H1 (cell line): ENCODE data around the gene ZMIZ1. TPM values are rescaled to one million over a fixed set of nuclear protein-coding genes. Genes with fewer than 3 reads are reported as not detected.

Experiments
- CTCF ChIA-PET: fragments of 300-600 bp; sonication (Branson Sonifier 250); formaldehyde crosslinking; loops from one replicate; lab custom pipeline; 2021; ENCODE audit not compliant: partially characterized antibody; lab: Charles Lee
- POLR2A ChIA-PET: fragments of 300-600 bp; sonication (Branson Sonifier 250); formaldehyde crosslinking; loops from one replicate; lab custom pipeline; 2021; ENCODE audit warnings: inconsistent platforms; ENCODE audit not compliant: partially characterized antibody; lab: Charles Lee
- DNase-seq, 2 experiments: peaks; one replicate each; pipeline versions ENCODE4 v3.0.0 to v3.0.0-alpha.2; 2010 to 2022; ENCODE audit warnings: low spot score in 2 of 2, low read depth in 1 of 2, mixed read lengths in 1 of 2
- FAIRE-seq: peaks from 2 replicates; lab custom pipeline; 2011; peaks lifted over from hg19 to GRCh38; lab: Jason Lieb, UNC
- H2AFZ ChIP-seq: 2 replicates; pipeline ENCODE4 v1.8.1; 2012; ENCODE audit warnings: low read length, inconsistent platforms
- H2AK5ac ChIP-seq: 2 replicates; pipeline ENCODE4 v1.6.1; 2013; ENCODE audit warnings: low read depth, low read length
- H2BK120ac ChIP-seq: replicated peaks from 2 replicates; pipeline ENCODE3; 2013; ENCODE audit warnings: low read depth, low read length, inconsistent platforms
- H2BK12ac ChIP-seq: 2 replicates; pipeline ENCODE4 v1.6.1; 2013; ENCODE audit warnings: low read depth, low read length
- H2BK15ac ChIP-seq: 2 replicates; pipeline ENCODE4 v1.6.1; 2013; ENCODE audit warnings: low read length
- H2BK20ac ChIP-seq: 2 replicates; pipeline ENCODE4 v1.6.1; 2013; ENCODE audit warnings: low read length
- H2BK5ac ChIP-seq: 2 replicates; pipeline ENCODE4 v1.6.1; 2013; ENCODE audit warnings: low read depth, low read length
- H3K14ac ChIP-seq: 2 replicates; pipeline ENCODE4 v1.6.1; 2013; ENCODE audit warnings: inconsistent platforms; ENCODE audit not compliant: insufficient read length
- H3K18ac ChIP-seq: 2 replicates; pipeline ENCODE4 v1.6.1; 2013; ENCODE audit warnings: low read length; ENCODE audit errors: extremely low read depth
- H3K23ac ChIP-seq: 2 replicates; pipeline ENCODE4 v1.6.1; 2013; ENCODE audit warnings: inconsistent platforms; ENCODE audit not compliant: insufficient read length
- H3K23me2 ChIP-seq: 2 replicates; pipeline ENCODE4 v1.6.1; 2013; ENCODE audit warnings: low read depth, low read length
- H3K27ac ChIP-seq: 2 replicates; pipeline ENCODE4 v1.6.1; 2011; ENCODE audit warnings: low read depth, low read length, inconsistent platforms
- H3K27me3 ChIP-seq, 4 experiments: replicated peaks in 1 of 4; 1 replicate in 1 of 4; 2 replicates in 3 of 4; pipeline versions ENCODE4 v1.6.1 to v1.8.1; 2011 to 2013; ENCODE audit warnings: low read length in 3 of 4, mild to moderate bottlenecking in 3 of 4, inconsistent platforms in 2 of 4, mixed read lengths in 2 of 4, moderate library complexity in 1 of 4; ENCODE audit not compliant: control insufficient read depth in 3 of 4, insufficient read depth in 3 of 4; ENCODE audit errors: extremely low read depth in 1 of 4
- H3K36me3 ChIP-seq, 4 experiments: 2 replicates each; pipeline versions ENCODE4 v1.6.1 to v1.8.1; 2011 to 2013; ENCODE audit warnings: mild to moderate bottlenecking in 4 of 4, low read length in 3 of 4, moderate library complexity in 2 of 4, control low read depth in 1 of 4, inconsistent platforms in 1 of 4; ENCODE audit not compliant: insufficient read depth in 4 of 4, control insufficient read depth in 2 of 4
- H3K4ac ChIP-seq: replicated peaks from 2 replicates; pipeline ENCODE3; 2013; ENCODE audit warnings: low read length, low read depth, mixed read lengths, inconsistent platforms; ENCODE audit not compliant: insufficient read length
- H3K4me1 ChIP-seq, 4 experiments: replicated peaks in 1 of 4; 1 replicate in 1 of 4; 2 replicates in 3 of 4; pipeline versions ENCODE4 v1.6.1 to v1.8.1; 2011 to 2013; ENCODE audit warnings: low read length in 3 of 4, inconsistent platforms in 2 of 4, mixed read lengths in 1 of 4; ENCODE audit not compliant: insufficient read depth in 4 of 4, control insufficient read depth in 3 of 4
- H3K4me2 ChIP-seq, 2 experiments: 2 replicates each; pipeline versions ENCODE4 v1.6.1 to v1.8.1; 2011 to 2013; ENCODE audit warnings: low read depth in 2 of 2, low read length in 2 of 2, control low read depth in 1 of 2, inconsistent platforms in 1 of 2, mild to moderate bottlenecking in 1 of 2; ENCODE audit not compliant: insufficient read depth in 1 of 2
- H3K4me3 ChIP-seq, 4 experiments: fragments of 200-600, 300-600 bp in 1 of 4; sonication (generic), shearing (Covaris generic), sonication (Bioruptor Twin) in 1 of 4; 2 replicates each; pipeline versions ENCODE4 v1.5.1 to v1.8.1; 2011 to 2016; ENCODE audit warnings: low read length in 4 of 4, low read depth in 3 of 4, control low read depth in 2 of 4, inconsistent platforms in 2 of 4, mild to moderate bottlenecking in 2 of 4, mixed read lengths in 1 of 4, moderate library complexity in 1 of 4; ENCODE audit not compliant: insufficient read depth in 2 of 4; ENCODE audit errors: extremely low read depth in 1 of 4
- H3K56ac ChIP-seq: replicated peaks from 2 replicates; pipeline ENCODE3; 2013; ENCODE audit warnings: low read depth, mild to moderate bottlenecking, mixed read lengths, low read length, inconsistent platforms; ENCODE audit not compliant: insufficient read length
- H3K79me1 ChIP-seq: 2 replicates; pipeline ENCODE4 v1.6.1; 2013; ENCODE audit warnings: low read depth, low read length, control low read depth
- H3K79me2 ChIP-seq, 2 experiments: 2 replicates each; pipeline versions ENCODE4 v1.6.1 to v1.8.1; 2012 to 2013; ENCODE audit warnings: low read length in 2 of 2, mild to moderate bottlenecking in 2 of 2, inconsistent platforms in 1 of 2; ENCODE audit not compliant: insufficient read depth in 2 of 2, control insufficient read depth in 1 of 2
- H3K9ac ChIP-seq, 4 experiments: replicated peaks in 1 of 4; 1 replicate in 1 of 4; 2 replicates in 3 of 4; pipeline versions ENCODE4 v1.6.1 to v1.8.1; 2011 to 2013; ENCODE audit warnings: low read depth in 3 of 4, low read length in 3 of 4, control low read depth in 2 of 4, mild to moderate bottlenecking in 2 of 4, moderate library complexity in 2 of 4, inconsistent platforms in 1 of 4; ENCODE audit errors: extremely low read depth in 1 of 4
- H3K9me3 ChIP-seq, 2 experiments: 2 replicates each; pipeline versions ENCODE4 v1.6.1 to v1.8.1; 2012 to 2013; ENCODE audit warnings: mild to moderate bottlenecking in 2 of 2, moderate library complexity in 2 of 2, control low read depth in 1 of 2, inconsistent platforms in 1 of 2, low read depth in 1 of 2, low read length in 1 of 2, mixed read lengths in 1 of 2; ENCODE audit not compliant: insufficient read depth in 2 of 2
- H4K20me1 ChIP-seq, 2 experiments: replicated peaks in 1 of 2; 2 replicates each; pipeline versions ENCODE3 to v1.8.1; 2011 to 2013; ENCODE audit warnings: inconsistent platforms in 2 of 2, low read length in 2 of 2, mild to moderate bottlenecking in 1 of 2; ENCODE audit not compliant: insufficient read depth in 2 of 2, control insufficient read depth in 1 of 2
- H4K5ac ChIP-seq: 2 replicates; pipeline ENCODE4 v1.6.1; 2013; ENCODE audit warnings: low read length, low read depth, mixed read lengths, inconsistent platforms; ENCODE audit not compliant: insufficient read length
- H4K8ac ChIP-seq: 2 replicates; pipeline ENCODE4 v1.8.0; 2013; ENCODE audit warnings: mild to moderate bottlenecking, moderate library complexity, low read length, inconsistent platforms; ENCODE audit not compliant: insufficient read depth; ENCODE audit errors: extremely low read depth
- H4K91ac ChIP-seq: replicated peaks from 2 replicates; pipeline ENCODE3; 2013; ENCODE audit warnings: low read length, mixed read lengths, inconsistent platforms; ENCODE audit not compliant: insufficient read length
- BACH1 ChIP-seq: IDR thresholded peaks from 2 replicates; pipeline ENCODE4 v1.6.1; 2012; ENCODE audit warnings: low read length, improper control_type of control experiment
- BCL11A ChIP-seq, 2 experiments: IDR thresholded peaks; one replicate each; pipeline ENCODE4 v1.6.1; 2011; ENCODE audit warnings: low read depth in 2 of 2, low read length in 2 of 2, mild to moderate bottlenecking in 2 of 2
- CEBPB ChIP-seq: IDR thresholded peaks from 2 replicates; pipeline ENCODE4 v1.6.1; 2012; ENCODE audit warnings: low read depth, low read length
- CREB1 ChIP-seq: IDR thresholded peaks from 2 replicates; pipeline ENCODE4 v1.6.1; 2012; ENCODE audit warnings: inconsistent platforms
- TEAD4 ChIP-seq: IDR thresholded peaks from 2 replicates; pipeline ENCODE4 v1.6.1; 2012; ENCODE audit warnings: low read depth, low read length, inconsistent platforms, mixed read lengths
- WGBS, 2 experiments: shearing (Covaris generic) in 1 of 2; methylation state at CpG; one replicate each; pipeline versions ENCODE4 v1.1.6 to v1.1.7; 2013 to 2015; ENCODE audit warnings: low lambda C conversion rate in 2 of 2, mixed read lengths in 2 of 2, inconsistent platforms in 1 of 2, low coverage in 1 of 2, missing lambda C conversion rate in 1 of 2; ENCODE audit not compliant: insufficient replicate concordance in 2 of 2, insufficient coverage in 1 of 2, insufficient read length in 1 of 2; ENCODE audit errors: extremely low coverage in 1 of 2, missing lambda C conversion rate in 1 of 2; 5-methylcytosine and 5-hydroxymethylcytosine counted together
- polyA plus RNA-seq, 7 experiments: library from polyadenylated mRNA; depleted of rRNA in 3 of 7; stranded (reverse) in 5 of 7; unstranded in 2 of 7; fragments of >200 nt in 5 of 7; fragments of 200-250 nt in 2 of 7; gene quantifications; 1 replicate in 5 of 7; 2 replicates in 1 of 7; 4 replicates in 1 of 7; pipeline versions ENCODE4 v1.2.1 to v1.2.3, GENCODE V29; 2011 to 2013; ENCODE audit warnings: missing spikeins in 2 of 7, mixed read lengths in 2 of 7
- total RNA-seq: library from RNA; stranded (reverse); fragmentation: NEBNext Ultra II Directional; extraction: Animal tissue kit (Norgen Biotek cat#: 25700); gene quantifications from 2 replicates; pipeline ENCODE4 v1.2.1, GENCODE V29; 2021

The ZMIZ1 gene
- total and polyA plus RNA-seq, 2 of the 8 experiments (the other 6 are each of a cell fraction or from before 2014, with no cell fraction given) = 8.1 to 28.0 TPM

- Histone ChIP-seq H3K4ac (no peak overlapping the region), H3K4me2 (no peak overlapping the region), H3K56ac (no peak overlapping the region), H3K27me3 (no peaks in the 10 kb centered on the region), H3K79me2 (no peaks in the 10 kb centered on the region), H4K5ac (no peak overlapping the region), H3K23me2 (peaks cover 3% of the 10 kb centered on the region; the same call in 1 of the 2 replicates), H2BK20ac (no peak overlapping the region), H3K14ac (no peak overlapping the region), H2BK12ac (no peak overlapping the region), H2BK5ac (no peak overlapping the region), H3K9me3 (no peaks in the 10 kb centered on the region), H3K18ac (no peak overlapping the region), H3K23ac (no peak overlapping the region), H3K27ac (no peak overlapping the region), H2AFZ (no peak overlapping the region), H4K8ac (no peak overlapping the region), H2AK5ac (no peak overlapping the region), H3K9ac (no peak overlapping the region), H3K79me1 (no peaks in the 10 kb centered on the region; the same call in 1 of the 2 replicates), H2BK120ac (no peak overlapping the region), H3K4me3 (no peak overlapping the region), H3K36me3 (peaks cover 0 to 19% (median 7%) of the 10 kb centered on the region in 4 experiments; a peak in 6 of 8 replicates), H4K20me1 (peaks cover 10 to 18% of the 10 kb centered on the region in 2 experiments), H2BK15ac (no peak overlapping the region), H3K4me1 (no peaks in the 10 kb centered on the region), H4K91ac (no peak overlapping the region)
- ChIA-PET POLR2A (no interaction called here), CTCF (interaction anchor here (5.1 kb wide), 1 partner anchor 12 kb away, joined by 37 read pairs; no protein-coding TSS in a partner anchor)
- DNase-seq (no peak), FAIRE-seq (no peak)
- WGBS, 2 experiments = 92% methylated on average over 3 of the region's 5 CpGs; no CpG with 5 or more reads in 1 of the 2 experiments
- no peak for TF ChIP-seq BACH1
- no peak for TF ChIP-seq CREB1
- no peak for TF ChIP-seq CEBPB
- TF ChIP-seq BCL11A (IDR thresholded peaks at IDR 0.05; ENCODE audit: low read depth in 2 of 2, low read length in 2 of 2) = no peak
- no peak for TF ChIP-seq TEAD4
Measured at GRCh38 chr10:79207726-79208125, 139.0 kb downstream of the ZMIZ1 start.
